GM18498 (cell line): Measurements from ENCODE around the gene ZFAND2A.
A peak's percentile ranks its signal among the peaks of the same experiment; 100 is the strongest.
"Not testable (repeated sequence)": the region's sequence is repeated elsewhere in the genome, so short reads cannot be mapped to it uniquely, and the experiment has no call there.

Experiments used
- ATAC-seq: cut with Tn5 transposase; IDR thresholded peaks from one replicate; pipeline ENCODE4 v1.9.1; 2021; ENCODE audit warnings: mild to moderate bottlenecking, moderate library complexity; ENCODE audit not compliant: unreplicated experiment

ZFAND2A gene

GRCh38 chr7:1175597-1175966 is 15.6 kb upstream of the ZFAND2A start:
- no peak for ATAC-seq

GRCh38 chr7:1174881-1175596 is 15.0 kb upstream of the ZFAND2A start:
- no peak for ATAC-seq

GRCh38 chr7:1174002-1174401 is 14.0 kb upstream of the ZFAND2A start:
- ATAC-seq = no peak

GRCh38 chr7:1172666-1173523 is 12.9 kb upstream of the ZFAND2A start:
- ATAC-seq = no peak

GRCh38 chr7:1171516-1171915 is 11.5 kb upstream of the ZFAND2A start:
- ATAC-seq = not testable (repeated sequence)

- ATAC-seq = no peak
These were observed 10.9 kb upstream of the ZFAND2A start for GRCh38 chr7:1170741-1171501.

- peak; percentile 89 for ATAC-seq
These were observed 9.7 kb upstream of the ZFAND2A start for GRCh38 chr7:1169409-1170368.

GRCh38 chr7:1168422-1168821 is 8.4 kb upstream of the ZFAND2A start:
- no peak for ATAC-seq

GRCh38 chr7:1164436-1164835 is 4.4 kb upstream of the ZFAND2A start:
- no peak for ATAC-seq

- no peak for ATAC-seq
These were observed 3.1 kb upstream of the ZFAND2A start for GRCh38 chr7:1163121-1163520.

GRCh38 chr7:1160670-1161021 is 650 bp upstream of the ZFAND2A start:
- peak; percentile 30 for ATAC-seq

GRCh38 chr7:1159231-1159630 is 765 bp downstream of the ZFAND2A start:
- not testable (repeated sequence) for ATAC-seq

- ATAC-seq = no peak
These were observed 1.5 kb downstream of the ZFAND2A start for GRCh38 chr7:1158203-1159126.

GRCh38 chr7:1156782-1157535 is 3.0 kb downstream of the ZFAND2A start:
- no peak for ATAC-seq

- not testable (repeated sequence) for ATAC-seq
These were observed 3.9 kb downstream of the ZFAND2A start for GRCh38 chr7:1155818-1156781.

GRCh38 chr7:1154172-1154739 is 5.7 kb downstream of the ZFAND2A start:
- no peak for ATAC-seq

- ATAC-seq = no peak
These were observed 7.5 kb downstream of the ZFAND2A start for GRCh38 chr7:1152492-1152891.
